SU-DHL-6 (cell line): ENCODE results near the gene BRI3BP.
"Not testable (repeated sequence)": the region's sequence is repeated elsewhere in the genome, so short reads cannot be mapped to it uniquely, and the experiment has no call there.

Experiments
- EZH2phosphoT487 ChIP-seq: fragments of 200-600 bp; sonication (generic), shearing (Covaris generic); conservative IDR thresholded peaks from 2 replicates; pipeline ENCODE4 v1.6.1; 2018; ENCODE audit warnings: mild to moderate bottlenecking, antibody characterized with exemption, low read length, moderate library complexity, mixed read lengths
- TF ChIP-seq, protein P1 (sequence below): fragments of 200-600 bp; sonication (generic); IDR thresholded peaks from one replicate; pipeline ENCODE4 v1.5.1; 2017; ENCODE audit warnings: antibody characterized with exemption, mild to moderate bottlenecking, low read length, moderate library complexity; ENCODE audit not compliant: insufficient read depth, poor library complexity, severe bottlenecking

- TF ChIP-seq, protein P1, sequence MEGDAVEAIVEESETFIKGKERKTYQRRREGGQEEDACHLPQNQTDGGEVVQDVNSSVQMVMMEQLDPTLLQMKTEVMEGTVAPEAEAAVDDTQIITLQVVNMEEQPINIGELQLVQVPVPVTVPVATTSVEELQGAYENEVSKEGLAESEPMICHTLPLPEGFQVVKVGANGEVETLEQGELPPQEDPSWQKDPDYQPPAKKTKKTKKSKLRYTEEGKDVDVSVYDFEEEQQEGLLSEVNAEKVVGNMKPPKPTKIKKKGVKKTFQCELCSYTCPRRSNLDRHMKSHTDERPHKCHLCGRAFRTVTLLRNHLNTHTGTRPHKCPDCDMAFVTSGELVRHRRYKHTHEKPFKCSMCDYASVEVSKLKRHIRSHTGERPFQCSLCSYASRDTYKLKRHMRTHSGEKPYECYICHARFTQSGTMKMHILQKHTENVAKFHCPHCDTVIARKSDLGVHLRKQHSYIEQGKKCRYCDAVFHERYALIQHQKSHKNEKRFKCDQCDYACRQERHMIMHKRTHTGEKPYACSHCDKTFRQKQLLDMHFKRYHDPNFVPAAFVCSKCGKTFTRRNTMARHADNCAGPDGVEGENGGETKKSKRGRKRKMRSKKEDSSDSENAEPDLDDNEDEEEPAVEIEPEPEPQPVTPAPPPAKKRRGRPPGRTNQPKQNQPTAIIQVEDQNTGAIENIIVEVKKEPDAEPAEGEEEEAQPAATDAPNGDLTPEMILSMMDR, result not testable (repeated sequence)
- TF ChIP-seq EZH2phosphoT487, result not testable (repeated sequence)
These were observed 80.8 kb downstream of the BRI3BP start for GRCh38 chr12:125074294-125074693.
